GM23338 (cell line): ENCODE data around the gene LSM5. TPM values are rescaled to one million over a fixed set of nuclear protein-coding genes. Genes with fewer than 3 reads are reported as not detected.

Experiments used
- ATAC-seq: fragments of 200-7000 bp; cut with Tn5 transposase; 3 replicates; pipeline ENCODE4 v1.9.1; 2020
- DNase-seq: peaks from one replicate; pipeline ENCODE4 v3.0.0-alpha.2; 2015; ENCODE audit warnings: low spot score
- H2AFZ ChIP-seq: fragments of 200-600 bp; sonication (generic); 2 replicates; pipeline ENCODE4 v1.8.0; 2016; ENCODE audit warnings: antibody characterized with exemption, mild to moderate bottlenecking, moderate library complexity
- H3F3A ChIP-seq: fragments of 200-600 bp; sonication (generic); replicated peaks from 2 replicates; pipeline ENCODE4 v1.8.0; 2017; ENCODE audit warnings: antibody characterized with exemption, mixed run types, low read depth
- H3K27ac ChIP-seq: fragments of 200-600 bp; sonication (generic); 2 replicates; pipeline ENCODE4 v1.6.1; 2016; ENCODE audit warnings: low read depth
- H3K27me3 ChIP-seq: fragments of 200-600 bp; sonication (generic); 2 replicates; pipeline ENCODE4 v1.8.0; 2016; ENCODE audit warnings: mild to moderate bottlenecking, mixed run types, moderate library complexity; ENCODE audit not compliant: insufficient read depth
- H3K36me3 ChIP-seq: fragments of 200-600 bp; sonication (generic); 2 replicates; pipeline ENCODE4 v1.8.0; 2016; ENCODE audit warnings: mild to moderate bottlenecking; ENCODE audit not compliant: insufficient read depth
- H3K4me1 ChIP-seq: fragments of 200-600 bp; sonication (generic); 2 replicates; pipeline ENCODE4 v1.8.0; 2016; ENCODE audit warnings: mild to moderate bottlenecking, moderate library complexity; ENCODE audit not compliant: insufficient read depth
- H3K4me2 ChIP-seq: fragments of 200-600 bp; sonication (generic); 2 replicates; pipeline ENCODE4 v1.7.1; 2017; ENCODE audit warnings: mixed run types
- H3K4me3 ChIP-seq: fragments of 200-600 bp; sonication (generic); 2 replicates; pipeline ENCODE4 v1.6.1; 2016; ENCODE audit warnings: mixed run types
- H3K79me2 ChIP-seq: fragments of 200-600 bp; sonication (generic); replicated peaks from 2 replicates; pipeline ENCODE4 v1.8.0; 2017; ENCODE audit warnings: mild to moderate bottlenecking; ENCODE audit not compliant: insufficient read depth
- H3K9me2 ChIP-seq: fragments of 200-600 bp; sonication (generic); 2 replicates; pipeline ENCODE4 v1.8.0; 2017; ENCODE audit not compliant: insufficient read depth
- H4K20me1 ChIP-seq: fragments of 200-600 bp; sonication (generic); replicated peaks from 2 replicates; pipeline ENCODE4 v1.8.0; 2017; ENCODE audit warnings: mild to moderate bottlenecking; ENCODE audit not compliant: insufficient read depth
- H3K27ac Mint-ChIP-seq: 2 replicates; pipeline ENCODE4 v1.8.0; 2020; ENCODE audit warnings: inconsistent platforms, mild to moderate bottlenecking, moderate library complexity, mixed read lengths
- H3K27me3 Mint-ChIP-seq: 3 replicates; pipeline ENCODE4 v1.8.0; 2022; ENCODE audit warnings: low read depth, mild to moderate bottlenecking, moderate library complexity, mixed read lengths, inconsistent platforms; ENCODE audit not compliant: insufficient read depth, poor library complexity
- H3K36me3 Mint-ChIP-seq: 3 replicates; pipeline ENCODE4 v1.8.0; 2021; ENCODE audit warnings: low read depth, mild to moderate bottlenecking, inconsistent platforms, moderate library complexity, mixed read lengths
- H3K4me1 Mint-ChIP-seq: 3 replicates; pipeline ENCODE4 v1.8.0; 2020; ENCODE audit warnings: mild to moderate bottlenecking, inconsistent platforms, mixed read lengths
- H3K4me3 Mint-ChIP-seq: 3 replicates; pipeline ENCODE4 v1.8.0; 2021; ENCODE audit warnings: moderate library complexity, mild to moderate bottlenecking, inconsistent platforms, mixed read lengths
- H3K9me3 Mint-ChIP-seq: 3 replicates; pipeline ENCODE4 v1.8.0; 2020; ENCODE audit warnings: moderate library complexity, mild to moderate bottlenecking, inconsistent platforms, mixed read lengths
- CREB1 ChIP-seq: fragments of 250-450 bp; sonication (Bioruptor Pico); IDR thresholded peaks from 2 replicates; pipeline ENCODE4 v1.5.0; 2020; ENCODE audit warnings: low read depth, mild to moderate bottlenecking, moderate library complexity
- CTCF ChIP-seq, 2 experiments: fragments of 200-600 bp in 1 of 2; sonication (generic) in 1 of 2; conservative IDR thresholded peaks; 2 replicates each; pipeline versions ENCODE4 v1.5.1 to v1.6.1; 2016 to 2017; ENCODE audit warnings: antibody characterized with exemption in 2 of 2, low read depth in 2 of 2, mild to moderate bottlenecking in 2 of 2, moderate library complexity in 1 of 2
- ETS1 ChIP-seq: IDR thresholded peaks from 2 replicates; pipeline ENCODE4 v1.6.1; 2016; ENCODE audit warnings: antibody characterized with exemption
- EZH2 ChIP-seq: fragments of 200-600 bp; sonication (generic); IDR thresholded peaks from one replicate; pipeline ENCODE4 v1.8.0; 2017; ENCODE audit warnings: antibody characterized with exemption, mild to moderate bottlenecking, low read depth; ENCODE audit not compliant: unreplicated experiment
- EZH2phosphoT487 ChIP-seq: fragments of 200-600 bp; sonication (generic); IDR thresholded peaks from one replicate; pipeline ENCODE4 v1.8.1; 2018; ENCODE audit warnings: antibody characterized with exemption; ENCODE audit not compliant: unreplicated experiment
- JUNB ChIP-seq: IDR thresholded peaks from one replicate; pipeline ENCODE4 v1.6.1; 2016; ENCODE audit warnings: antibody characterized with exemption; ENCODE audit not compliant: unreplicated experiment
- NANOG ChIP-seq: IDR thresholded peaks from 2 replicates; pipeline ENCODE4 v1.6.1; 2016; ENCODE audit warnings: antibody characterized with exemption, borderline replicate concordance
- POLR2AphosphoS5 ChIP-seq: IDR thresholded peaks from 2 replicates; pipeline ENCODE4 v1.6.1; 2016; ENCODE audit warnings: antibody characterized with exemption, low read depth
- REST ChIP-seq: IDR thresholded peaks from one replicate; pipeline ENCODE4 v1.6.1; 2018; ENCODE audit warnings: antibody characterized with exemption; ENCODE audit not compliant: unreplicated experiment
- STAT1 ChIP-seq: IDR thresholded peaks from one replicate; pipeline ENCODE4 v1.6.1; 2016; ENCODE audit warnings: antibody characterized with exemption; ENCODE audit not compliant: unreplicated experiment
- ZNF114 ChIP-seq: fragments of 250-450 bp; sonication (Bioruptor Pico); IDR thresholded peaks from 2 replicates; pipeline ENCODE4 v1.5.0; 2020; ENCODE audit warnings: mild to moderate bottlenecking, moderate library complexity
- ZNF331 ChIP-seq: fragments of 250-450 bp; sonication (Bioruptor Pico); IDR thresholded peaks from 2 replicates; pipeline ENCODE4 v1.5.0; 2020; ENCODE audit warnings: low read depth, mild to moderate bottlenecking, moderate library complexity
- polyA plus RNA-seq: library from polyadenylated mRNA; unstranded; fragments of >200 nt; fragmentation: Nextera tagmentation; extraction: Ambion mirVana; gene quantifications from 2 replicates; pipeline ENCODE4 v1.2.1, GENCODE V29; 2016
- total RNA-seq: library from RNA; depleted of rRNA; stranded (reverse); fragments of >200 nt; shearing (Covaris generic); gene quantifications from 2 replicates; pipeline ENCODE4 v1.2.3, GENCODE V29; 2014

LSM5 gene
- total and polyA plus RNA-seq, 2 experiments from 2014 or later = 56.6 to 469 TPM

- ATAC-seq = no peak
- no peak overlapping the region for H3K4me3 ChIP-seq
These were observed 43.0 kb downstream of the LSM5 start for GRCh38 chr7:32447218-32447617.

GRCh38 chr7:32436146-32436928, 53.8 kb downstream of the LSM5 start:
- no peak for ATAC-seq
- H3K4me1 Mint-ChIP-seq = no peaks in the 10 kb centered on the region
- TF ChIP-seq ZNF114 = no peak
- TF ChIP-seq CREB1 (CRISPR knock-in tag) = no peak
- no peak for TF ChIP-seq NANOG
- TF ChIP-seq POLR2AphosphoS5 = no peak
- TF ChIP-seq EZH2phosphoT487 = no peak
- no peak for TF ChIP-seq EZH2
- no peak for TF ChIP-seq CTCF (conservative IDR thresholded peaks at IDR 0.05; ENCODE audit: low read depth in 2 of 2)
- no peak for TF ChIP-seq REST
- TF ChIP-seq ETS1 = no peak
- TF ChIP-seq ZNF331 = no peak
- no peak for TF ChIP-seq JUNB

More at GRCh38 chr7:32447218-32447617, 43.0 kb downstream of the LSM5 start:
- no peaks in the 10 kb centered on the region for H3K4me1 ChIP-seq
- Mint-ChIP-seq H3K27ac (no peak overlapping the region), H3K27me3 (peaks cover 2% of the 10 kb centered on the region), H3K4me1 (peaks cover 2% of the 10 kb centered on the region; the same call in 2 of the 3 replicates), H3K36me3 (no peaks in the 10 kb centered on the region; the same call in 2 of the 3 replicates), H3K4me3 (no peak overlapping the region), H3K9me3 (peaks cover 7% of the 10 kb centered on the region; the same call in 2 of the 3 replicates)
- no peak overlapping the region for H3K4me2 ChIP-seq
- H4K20me1 ChIP-seq = no peaks in the 10 kb centered on the region
- H3K79me2 ChIP-seq = no peaks in the 10 kb centered on the region
- H3K36me3 ChIP-seq = no peaks in the 10 kb centered on the region
- no peak for TF ChIP-seq STAT1
- peaks cover 15% of the 10 kb centered on the region for H3K9me2 ChIP-seq
- no peak overlapping the region for H3K27ac ChIP-seq
- peak; percentile 26 for DNase-seq
- H2AFZ ChIP-seq = no peak overlapping the region
- no peaks in the 10 kb centered on the region for H3K27me3 ChIP-seq
- no peaks in the 10 kb centered on the region for H3F3A ChIP-seq

More at GRCh38 chr7:32436146-32436928, 53.8 kb downstream of the LSM5 start:
- Histone ChIP-seq H3K79me2 (no peaks in the 10 kb centered on the region), H3K4me3 (no peak overlapping the region), H3K4me1 (no peaks in the 10 kb centered on the region), H3K27me3 (no peaks in the 10 kb centered on the region), H3K4me2 (no peak overlapping the region), H3K9me2 (0 out of 2 replicates have a peak, but pooled peaks cover 4% of the 10 kb centered on the region), H2AFZ (no peak overlapping the region), H3K27ac (no peak overlapping the region), H4K20me1 (no peaks in the 10 kb centered on the region), H3F3A (no peaks in the 10 kb centered on the region), H3K36me3 (no peaks in the 10 kb centered on the region)
- Mint-ChIP-seq H3K27me3 (peaks cover 2% of the 10 kb centered on the region), H3K4me3 (no peak overlapping the region), H3K27ac (no peak overlapping the region), H3K9me3 (no peaks in the 10 kb centered on the region), H3K36me3 (no peaks in the 10 kb centered on the region)
- DNase-seq = no peak
